GM12878 (cell line): ENCODE results near the gene UTS2. TPM values are rescaled to one million over a fixed set of nuclear protein-coding genes. Genes with fewer than 3 reads are reported as not detected.

Source experiments
- ATAC-seq: fragments of 200-7000 bp; cut with Tn5 transposase; 3 replicates; pipeline ENCODE4 v1.9.1; 2020; ENCODE audit warnings: mild to moderate bottlenecking, moderate library complexity
- BruUV-seq: library from RNA; stranded (reverse); fragments of 400-500 nt; replicated peaks from 2 replicates; lab custom pipeline; 2021; lab: Mats Ljungman, UMichigan
- CTCF ChIA-PET: fragments of 300-600 bp; sonication (Branson Sonifier 250); formaldehyde crosslinking; extraction: SDS; loops from one replicate; lab custom pipeline; 2021; ENCODE audit warnings: inconsistent platforms; lab: Yijun Ruan, JAX
- POLR2A ChIA-PET: fragments of 350-600 bp; formaldehyde crosslinking; extraction: SDS; loops from one replicate; lab custom pipeline; 2021; ENCODE audit warnings: inconsistent platforms; lab: Charles Lee
- RAD21 ChIA-PET: fragments of 300-600 bp; sonication (Branson Sonifier 250); formaldehyde crosslinking; loops from one replicate; lab custom pipeline; 2023; ENCODE audit warnings: antibody characterized with exemption; ENCODE audit not compliant: unreplicated experiment; lab: Charles Lee
- SMC1A ChIA-PET: fragments of 300-600 bp; sonication (Branson Sonifier 250); formaldehyde crosslinking; loops from one replicate; lab custom pipeline; 2023; ENCODE audit not compliant: unreplicated experiment, uncharacterized antibody; lab: Charles Lee
- DNase-seq: peaks from one replicate; pipeline ENCODE4 v3.0.0-alpha.2; 2011; ENCODE audit warnings: low read depth, low spot score
- FAIRE-seq: peaks from 3 replicates; lab custom pipeline; 2011; peaks lifted over from hg19 to GRCh38; lab: Jason Lieb, UNC
- H2AFZ ChIP-seq: 2 replicates; pipeline ENCODE4 v1.6.0; 2011; ENCODE audit warnings: low read depth, low read length, control low read depth; ENCODE audit not compliant: control insufficient read depth
- H3K27ac ChIP-seq: 2 replicates; pipeline ENCODE4 v1.5.1; 2011; ENCODE audit warnings: control low read depth; ENCODE audit not compliant: control insufficient read depth, insufficient read depth
- H3K27me3 ChIP-seq, 2 experiments: replicated peaks in 1 of 2; 2 replicates each; pipeline versions ENCODE4 v1.6.0 to v1.6.1; 2011; ENCODE audit warnings: low read length in 1 of 2; ENCODE audit not compliant: control insufficient read depth in 2 of 2, insufficient read depth in 2 of 2
- H3K36me3 ChIP-seq, 2 experiments: 2 replicates each; pipeline ENCODE4 v1.5.1; 2011; ENCODE audit warnings: low read length in 1 of 2; ENCODE audit not compliant: control insufficient read depth in 2 of 2, insufficient read depth in 2 of 2
- H3K4me1 ChIP-seq: 2 replicates; pipeline ENCODE4 v1.6.1; 2011; ENCODE audit warnings: mild to moderate bottlenecking, low read length, moderate library complexity, mixed read lengths; ENCODE audit not compliant: control insufficient read depth, insufficient read depth
- H3K4me2 ChIP-seq: 2 replicates; pipeline ENCODE4 v1.6.0; 2011; ENCODE audit warnings: control low read depth; ENCODE audit not compliant: control insufficient read depth, insufficient read depth
- H3K4me3 ChIP-seq: fragments of 200-600 bp; sonication (generic); 2 replicates; pipeline ENCODE4 v1.5.1; 2016
- H3K79me2 ChIP-seq: 2 replicates; pipeline ENCODE4 v1.6.0; 2011; ENCODE audit warnings: low read length; ENCODE audit not compliant: control insufficient read depth, insufficient read depth
- H3K9ac ChIP-seq: 2 replicates; pipeline ENCODE4 v1.8.0; 2011; ENCODE audit warnings: low read length, control low read depth, mixed read lengths; ENCODE audit not compliant: control insufficient read depth, insufficient read depth
- H3K9me3 ChIP-seq: replicated peaks from 3 replicates; pipeline ENCODE4 v1.5.1; 2011; ENCODE audit warnings: mild to moderate bottlenecking, low read length; ENCODE audit not compliant: control insufficient read depth, insufficient read depth
- H4K20me1 ChIP-seq: 2 replicates; pipeline ENCODE4 v1.6.0; 2011; ENCODE audit not compliant: control insufficient read depth, insufficient read depth
- BCL3 ChIP-seq: IDR thresholded peaks from 2 replicates; pipeline ENCODE4 v1.6.1; 2011; ENCODE audit warnings: borderline replicate concordance, low read depth, mild to moderate bottlenecking, moderate library complexity, low read length; ENCODE audit not compliant: insufficient read depth, poor library complexity, severe bottlenecking
- BMI1 ChIP-seq: fragments of 450-650 bp; IDR thresholded peaks from 2 replicates; pipeline ENCODE4 v1.6.1; 2016; ENCODE audit warnings: mild to moderate bottlenecking, moderate library complexity, borderline replicate concordance
- CREM ChIP-seq: IDR thresholded peaks from 2 replicates; pipeline ENCODE4 v1.6.1; 2014; ENCODE audit warnings: antibody characterized with exemption, low read depth
- HDAC6 ChIP-seq: fragments of 200-600 bp; sonication (generic); IDR thresholded peaks from one replicate; pipeline ENCODE4 v1.8.0; 2017; ENCODE audit warnings: antibody characterized with exemption; ENCODE audit not compliant: unreplicated experiment
- HSF1 ChIP-seq: fragments of 150-350 bp; IDR thresholded peaks from 2 replicates; pipeline ENCODE4 v1.6.1; 2014; ENCODE audit warnings: mild to moderate bottlenecking, low read depth, low read length
- JUND ChIP-seq: IDR thresholded peaks from 2 replicates; pipeline ENCODE4 v1.6.1; 2012; ENCODE audit warnings: low read depth, mild to moderate bottlenecking, low read length, improper control_type of control experiment, moderate library complexity
- KLF5 ChIP-seq: fragments of 450-650 bp; IDR thresholded peaks from 2 replicates; pipeline ENCODE4 v1.6.1; 2014; ENCODE audit warnings: mild to moderate bottlenecking; ENCODE audit not compliant: partially characterized antibody
- MEF2B ChIP-seq: fragments of 450-650 bp; IDR thresholded peaks from 2 replicates; pipeline ENCODE4 v1.6.1; 2018; ENCODE audit warnings: mild to moderate bottlenecking, moderate library complexity; ENCODE audit not compliant: partially characterized antibody, poor library complexity, severe bottlenecking
- PRDM15 ChIP-seq: fragments of 450-650 bp; formaldehyde crosslinking; IDR thresholded peaks from 2 replicates; pipeline ENCODE4 v1.4.0; 2020; ENCODE audit warnings: mild to moderate bottlenecking, moderate library complexity
- RB1 ChIP-seq: fragments of 450-650 bp; formaldehyde crosslinking; IDR thresholded peaks from 2 replicates; pipeline ENCODE4 v1.6.1; 2017; ENCODE audit warnings: mild to moderate bottlenecking, borderline replicate concordance
- SREBF1 ChIP-seq: IDR thresholded peaks from 2 replicates; pipeline ENCODE4 v1.6.1; 2012; ENCODE audit warnings: mild to moderate bottlenecking, low read length
- TARDBP ChIP-seq: IDR thresholded peaks from 2 replicates; pipeline ENCODE4 v1.6.1; 2016; ENCODE audit warnings: borderline replicate concordance
- TCF3 ChIP-seq: IDR thresholded peaks from 2 replicates; pipeline ENCODE4 v1.6.1; 2012; ENCODE audit warnings: low read depth, mild to moderate bottlenecking, low read length, borderline replicate concordance; ENCODE audit not compliant: insufficient read depth
- USF1 ChIP-seq: IDR thresholded peaks from 2 replicates; pipeline ENCODE4 v1.6.1; 2011; ENCODE audit warnings: borderline replicate concordance, low read depth, mild to moderate bottlenecking, moderate library complexity, mixed read lengths, low read length; ENCODE audit not compliant: insufficient read depth; ENCODE audit errors: extremely low read length
- YY1 ChIP-seq: IDR thresholded peaks from 2 replicates; pipeline ENCODE4 v1.6.1; 2011; ENCODE audit warnings: low read depth, mild to moderate bottlenecking, low read length
- ZNF384 ChIP-seq: IDR thresholded peaks from 2 replicates; pipeline ENCODE4 v1.6.1; 2012; ENCODE audit warnings: low read depth, mild to moderate bottlenecking, low read length, improper control_type of control experiment, borderline replicate concordance
- WGBS: methylation state at CpG from one replicate; pipeline ENCODE4 v1.1.6; 2016; ENCODE audit warnings: low lambda C conversion rate; ENCODE audit not compliant: insufficient replicate concordance, insufficient coverage; ENCODE audit errors: missing lambda C conversion rate; 5-methylcytosine and 5-hydroxymethylcytosine counted together
- in situ Hi-C: fragments of 300-500 bp; cut with MboI; formaldehyde crosslinking; loops from 9 replicates; pipeline ENCODE4 v1.14.3; 2018; ENCODE audit warnings: mixed read lengths
- intact Hi-C: fragments of 100-400 bp; cut with micrococcal nuclease; formaldehyde crosslinking; loops from one replicate; pipeline ENCODE4 v1.14.2; 2022; ENCODE audit not compliant: unreplicated experiment
- polyA plus RNA-seq, 11 experiments: library from polyadenylated mRNA; depleted of rRNA in 4 of 11; unstranded in 6 of 11; stranded (reverse) in 5 of 11; fragments of >200 nt; fragmentation: Nextera tagmentation in 4 of 11; fragmentation: Illumina TruSeq in 1 of 11; extraction: Ambion mirVana in 4 of 11; extraction: Trizol in 1 of 11; gene quantifications; 1 replicate in 1 of 11; 2 replicates in 10 of 11; pipeline versions ENCODE4 v1.2.1 to v1.2.3, GENCODE V29; 2011 to 2016; ENCODE audit warnings: inconsistent platforms in 2 of 11, missing spikeins in 2 of 11, low read depth in 1 of 11
- total RNA-seq, 4 experiments: library from RNA; depleted of rRNA in 3 of 4; stranded (reverse); fragments of >200 nt in 3 of 4; fragmentation: Illumina TruSeq in 1 of 4; extraction: Trizol in 1 of 4; gene quantifications; 2 replicates each; pipeline versions ENCODE4 v1.2.1 to v1.2.3, GENCODE V29; 2013 to 2021

The UTS2 gene
- total and polyA plus RNA-seq, 10 of the 15 experiments (the other 5 are each of a cell fraction or from before 2014, with no cell fraction given) = not detected

- intact Hi-C loops = loop anchor here (5.0 kb wide), 1 partner anchor 93 kb away; no protein-coding TSS in a partner anchor
- SMC1A ChIA-PET = interaction anchor here (1.3 kb wide), 1 partner anchor 57 kb away, joined by 3 read pairs; no protein-coding TSS in a partner anchor
- no peak for DNase-seq
- TF ChIP-seq YY1 (no peak), PRDM15 (CRISPR knock-in tag) (no peak), KLF5 (no peak), RB1 (no peak), USF1 (no peak), BMI1 (no peak), HDAC6 (no peak), JUND (no peak), ZNF384 (no peak), BCL3 (no peak), SREBF1 (no peak), TCF3 (no peak), TARDBP (no peak), MEF2B (no peak), CREM (no peak), HSF1 (no peak)
Observed at GRCh38 chr1:7809742-7810141, 43.1 kb downstream of the UTS2 start.

More at GRCh38 chr1:7809742-7810141, 43.1 kb downstream of the UTS2 start:
- CTCF ChIA-PET = no interaction called here
- FAIRE-seq (no peak), ATAC-seq (no peak)
- Histone ChIP-seq H3K79me2 (no peaks in the 10 kb centered on the region), H4K20me1 (no peaks in the 10 kb centered on the region; the same call in 1 of the 2 replicates), H3K27ac (no peak overlapping the region), H3K4me1 (no peaks in the 10 kb centered on the region), H3K27me3 (no peaks in the 10 kb centered on the region), H2AFZ (no peak overlapping the region), H3K9me3 (peaks cover 7% of the 10 kb centered on the region; the same call in 2 of the 3 replicates), H3K4me2 (no peak overlapping the region), H3K36me3 (no peaks in the 10 kb centered on the region), H3K9ac (no peak overlapping the region), H3K4me3 (no peak overlapping the region)
- no TSS peak for BruUV-seq
- RAD21 ChIA-PET = no interaction called here
- in situ Hi-C loops = no loop called here
- 81% methylated on average over 13 of the region's 13 CpGs for WGBS
- POLR2A ChIA-PET = no interaction called here
